Measurements from ENCODE around the gene TRAPPC14. TPM values are rescaled to one million over a fixed set of nuclear protein-coding genes. Genes with fewer than 3 reads are reported as not detected.
"Not testable (repeated sequence)": the region's sequence is repeated elsewhere in the genome, so short reads cannot be mapped to it uniquely, and the experiment has no call there.

TRAPPC14 gene
- 9.0 and 9.4 TPM in 2 replicates for polyA plus RNA-seq (2014; cell fraction: cytosol; rRNA removed)
- polyA plus RNA-seq (2014; cell fraction: nucleus; rRNA removed), result 47.1 and 58.1 TPM in 2 replicates

- peak; percentile 87 for DNase-seq (ENCODE audit: low spot score)
These were observed at the start of gene TRAPPC14 for GRCh38 chr7:100158229-100159098. Gene TRAPPC14, minus strand, starts transcription at chr7:100158723. Its CDS starts 224 bp downstream, at chr7:100158499.

- no peak for DNase-seq (ENCODE audit: low spot score)
These were observed 45.9 kb upstream of the TRAPPC14 start for GRCh38 chr7:100204454-100204853.

- no peak for DNase-seq (ENCODE audit: low spot score)
These were observed 42.2 kb upstream of the TRAPPC14 start for GRCh38 chr7:100200693-100201092.

GRCh38 chr7:100198266-100198665, 39.7 kb upstream of the TRAPPC14 start:
- DNase-seq (ENCODE audit: low spot score), result no peak

GRCh38 chr7:100195901-100196322, 37.4 kb upstream of the TRAPPC14 start:
- DNase-seq (ENCODE audit: low spot score), result not testable (repeated sequence)

- DNase-seq (ENCODE audit: low spot score), result no peak
These were observed 36.7 kb upstream of the TRAPPC14 start for GRCh38 chr7:100195222-100195621.

GRCh38 chr7:100192969-100193368, 34.4 kb upstream of the TRAPPC14 start:
- no peak for DNase-seq (ENCODE audit: low spot score)

GRCh38 chr7:100192281-100192862, 33.8 kb upstream of the TRAPPC14 start:
- not testable (repeated sequence) for DNase-seq (ENCODE audit: low spot score)

- DNase-seq (ENCODE audit: low spot score), result no peak
These were observed 33.3 kb upstream of the TRAPPC14 start for GRCh38 chr7:100191775-100192174.

- DNase-seq (ENCODE audit: low spot score), result no peak
These were observed 31.7 kb upstream of the TRAPPC14 start for GRCh38 chr7:100190048-100190711.

- DNase-seq (ENCODE audit: low spot score), result no peak
These were observed 30.5 kb upstream of the TRAPPC14 start for GRCh38 chr7:100189061-100189460.

- DNase-seq (ENCODE audit: low spot score), result no peak
These were observed 27.2 kb upstream of the TRAPPC14 start for GRCh38 chr7:100185726-100186125.

- not testable (repeated sequence) for DNase-seq (ENCODE audit: low spot score)
These were observed 24.6 kb upstream of the TRAPPC14 start for GRCh38 chr7:100183090-100183489.

- not testable (repeated sequence) for DNase-seq (ENCODE audit: low spot score)
These were observed 24.1 kb upstream of the TRAPPC14 start for GRCh38 chr7:100182616-100183015.

- DNase-seq (ENCODE audit: low spot score), result not testable (repeated sequence)
These were observed 21.6 kb upstream of the TRAPPC14 start for GRCh38 chr7:100180084-100180483.

- DNase-seq (ENCODE audit: low spot score), result peak; percentile 97
These were observed 18.8 kb upstream of the TRAPPC14 start, which contains the start of the genes GPC2 and STAG3 for GRCh38 chr7:100177045-100178001. Gene GPC2, minus strand, starts transcription at chr7:100177381. Its CDS starts 182 bp downstream, at chr7:100177199. Gene STAG3, plus strand, starts transcription at chr7:100177918. Its CDS starts 2,639 bp downstream, at chr7:100180557.

- no peak for DNase-seq (ENCODE audit: low spot score)
These were observed 17.8 kb upstream of the TRAPPC14 start for GRCh38 chr7:100176096-100177044.

GRCh38 chr7:100175296-100175935, 16.9 kb upstream of the TRAPPC14 start:
- no peak for DNase-seq (ENCODE audit: low spot score)

GRCh38 chr7:100174582-100174981, 16.1 kb upstream of the TRAPPC14 start:
- DNase-seq (ENCODE audit: low spot score), result no peak
